Panc1 (cell line): ENCODE measurements around the gene IFIT1. TPM values are rescaled to one million over a fixed set of nuclear protein-coding genes. Genes with fewer than 3 reads are reported as not detected.

Experiments used
- ATAC-seq: fragments of 200-7000 bp; cut with Tn5 transposase; 2 replicates; pipeline ENCODE4 v1.9.1; 2020; ENCODE audit warnings: mild to moderate bottlenecking, moderate library complexity
- BruUV-seq: library from RNA; stranded (reverse); fragments of 400-500 nt; replicated peaks from 2 replicates; lab custom pipeline; 2021; lab: Mats Ljungman, UMichigan
- CTCF ChIA-PET: fragments of 300-600 bp; sonication (Branson Sonifier 250); formaldehyde crosslinking; loops from one replicate; lab custom pipeline; 2022; ENCODE audit warnings: antibody characterized with exemption; lab: Charles Lee
- POLR2A ChIA-PET: fragments of 300-600 bp; sonication (Branson Sonifier 250); formaldehyde crosslinking; loops from one replicate; lab custom pipeline; 2022; ENCODE audit warnings: antibody characterized with exemption; lab: Charles Lee
- DNase-seq: peaks from one replicate; pipeline ENCODE4 v3.0.0-alpha.2; 2010; ENCODE audit warnings: low read depth, low spot score
- H3K27ac ChIP-seq: 2 replicates; pipeline ENCODE4 v1.5.1; 2011; ENCODE audit warnings: mild to moderate bottlenecking, low read length, inconsistent platforms
- H3K27me3 ChIP-seq: fragments of 200-500 bp; sonication (Bioruptor generic); 2 replicates; pipeline ENCODE4 v1.6.0; 2014; ENCODE audit warnings: low read length, inconsistent platforms; ENCODE audit not compliant: control insufficient read depth, insufficient read depth
- H3K36me3 ChIP-seq: fragments of 200-500 bp; sonication (Bioruptor generic); 2 replicates; pipeline ENCODE4 v1.5.1; 2014; ENCODE audit warnings: inconsistent platforms, mild to moderate bottlenecking, low read length, moderate library complexity; ENCODE audit not compliant: control insufficient read depth, insufficient read depth
- H3K4me1 ChIP-seq: 2 replicates; pipeline ENCODE4 v1.5.1; 2011; ENCODE audit warnings: inconsistent platforms, mild to moderate bottlenecking, low read length, moderate library complexity; ENCODE audit not compliant: control insufficient read depth, insufficient read depth
- H3K4me3 ChIP-seq, 2 experiments: 2 replicates each; pipeline ENCODE4 v1.5.1; 2011 to 2012; ENCODE audit warnings: low read depth in 2 of 2, low read length in 2 of 2, mild to moderate bottlenecking in 2 of 2, inconsistent platforms in 1 of 2, moderate library complexity in 1 of 2
- H3K9me3 ChIP-seq: fragments of 200-500 bp; sonication (Bioruptor generic); 2 replicates; pipeline ENCODE4 v1.5.1; 2014; ENCODE audit warnings: low read depth, mild to moderate bottlenecking, inconsistent platforms, low read length, moderate library complexity; ENCODE audit not compliant: control insufficient read depth, insufficient read depth
- in situ Hi-C: cut with HindIII; loops from 2 replicates; pipeline ENCODE4 v1.10.0; 2016; ENCODE audit warnings: low sequenced_read_pairs, low pct_unique_long_range_greater_than_20kb
- intact Hi-C: fragments of 100-400 bp; cut with micrococcal nuclease; formaldehyde crosslinking; loops from one replicate; pipeline ENCODE4 v1.10.0; 2022; ENCODE audit not compliant: unreplicated experiment
- total RNA-seq: library from RNA; stranded (reverse); gene quantifications from one replicate; pipeline ENCODE4 v1.2.1, GENCODE V29; 2021; ENCODE audit not compliant: unreplicated experiment
- TF ChIP-seq, protein P1 (sequence below), 2 experiments: IDR thresholded peaks; 2 replicates each; pipeline ENCODE4 v1.6.1; 2011 to 2012; ENCODE audit warnings: low read depth in 2 of 2, control low read depth in 1 of 2, low read length in 1 of 2, mild to moderate bottlenecking in 1 of 2, moderate library complexity in 1 of 2; ENCODE audit not compliant: insufficient read depth in 1 of 2
- TF ChIP-seq, protein P2 (sequence below): fragments of 450-650 bp; IDR thresholded peaks from 2 replicates; pipeline ENCODE4 v1.5.1; 2017; ENCODE audit warnings: mild to moderate bottlenecking

IFIT1 gene
- total RNA-seq, 1 experiment from 2014 or later = 43.8 TPM

DNA sequence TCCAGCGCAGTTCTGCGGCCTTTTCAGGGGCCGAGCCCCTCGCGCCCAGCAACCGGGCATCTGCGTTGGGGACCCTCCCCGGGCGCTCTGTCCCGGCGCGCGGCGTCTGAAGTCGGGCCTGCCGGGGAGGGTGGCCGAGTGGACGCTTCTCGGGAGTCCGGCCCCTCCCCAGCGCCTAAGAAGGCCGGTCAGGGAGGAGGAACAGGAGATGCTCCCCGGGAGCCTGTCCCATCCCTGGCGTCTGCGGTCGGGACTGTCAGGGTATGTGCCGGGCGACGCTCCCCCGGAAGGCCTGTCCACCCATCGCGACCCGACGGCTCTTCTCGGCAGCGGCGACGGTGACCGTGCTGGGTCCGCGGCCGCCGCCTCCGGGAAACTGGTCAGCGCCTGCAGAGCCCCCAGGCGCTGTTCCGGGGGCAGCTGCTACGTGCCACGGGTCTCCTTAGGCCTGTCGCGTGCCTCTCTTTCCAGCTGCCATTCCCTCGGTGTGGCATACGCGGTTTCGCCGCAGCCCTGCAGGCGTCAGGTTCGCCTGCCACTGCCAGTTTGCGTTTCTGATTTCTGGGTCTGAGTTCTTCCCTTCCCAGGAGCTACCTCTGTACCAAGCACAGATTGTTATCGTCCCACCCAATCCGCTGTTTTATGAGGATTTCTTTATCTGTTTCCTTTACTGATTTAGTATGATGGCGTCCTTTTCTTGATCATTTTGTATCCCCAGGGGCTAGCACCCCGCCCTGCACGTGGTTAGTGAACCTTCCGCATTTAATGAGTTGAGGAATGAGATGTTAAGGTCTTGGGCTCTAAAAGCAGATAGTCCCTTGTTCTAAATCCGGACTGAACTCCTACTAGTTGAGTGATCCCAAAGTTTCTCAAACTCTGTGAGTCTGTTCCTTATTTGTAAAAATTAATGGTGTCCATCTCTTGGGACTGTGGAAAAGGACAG is 22.7 kb downstream of the IFIT1 start:
- Histone ChIP-seq H3K9me3 (no peaks in the 10 kb centered on the region), H3K4me1 (peaks cover 14% of the 10 kb centered on the region), H3K27ac (peak overlapping the region; percentile 87), H3K4me3 (peak overlapping the region; percentile 66 to 96), H3K27me3 (no peaks in the 10 kb centered on the region), H3K36me3 (no peaks in the 10 kb centered on the region)
- no TSS peak for BruUV-seq
- in situ Hi-C loops (no loop called here), intact Hi-C loops (no loop called here)
- DNase-seq = no peak
- POLR2A ChIA-PET = interaction anchor here (0.6 kb wide), 1 partner anchor 164 kb away, joined by 3 read pairs; the partner anchor contains the start of gene LIPA
- ATAC-seq = peak; percentile 83
- CTCF ChIA-PET = no interaction called here
- TF ChIP-seq, protein P1, sequence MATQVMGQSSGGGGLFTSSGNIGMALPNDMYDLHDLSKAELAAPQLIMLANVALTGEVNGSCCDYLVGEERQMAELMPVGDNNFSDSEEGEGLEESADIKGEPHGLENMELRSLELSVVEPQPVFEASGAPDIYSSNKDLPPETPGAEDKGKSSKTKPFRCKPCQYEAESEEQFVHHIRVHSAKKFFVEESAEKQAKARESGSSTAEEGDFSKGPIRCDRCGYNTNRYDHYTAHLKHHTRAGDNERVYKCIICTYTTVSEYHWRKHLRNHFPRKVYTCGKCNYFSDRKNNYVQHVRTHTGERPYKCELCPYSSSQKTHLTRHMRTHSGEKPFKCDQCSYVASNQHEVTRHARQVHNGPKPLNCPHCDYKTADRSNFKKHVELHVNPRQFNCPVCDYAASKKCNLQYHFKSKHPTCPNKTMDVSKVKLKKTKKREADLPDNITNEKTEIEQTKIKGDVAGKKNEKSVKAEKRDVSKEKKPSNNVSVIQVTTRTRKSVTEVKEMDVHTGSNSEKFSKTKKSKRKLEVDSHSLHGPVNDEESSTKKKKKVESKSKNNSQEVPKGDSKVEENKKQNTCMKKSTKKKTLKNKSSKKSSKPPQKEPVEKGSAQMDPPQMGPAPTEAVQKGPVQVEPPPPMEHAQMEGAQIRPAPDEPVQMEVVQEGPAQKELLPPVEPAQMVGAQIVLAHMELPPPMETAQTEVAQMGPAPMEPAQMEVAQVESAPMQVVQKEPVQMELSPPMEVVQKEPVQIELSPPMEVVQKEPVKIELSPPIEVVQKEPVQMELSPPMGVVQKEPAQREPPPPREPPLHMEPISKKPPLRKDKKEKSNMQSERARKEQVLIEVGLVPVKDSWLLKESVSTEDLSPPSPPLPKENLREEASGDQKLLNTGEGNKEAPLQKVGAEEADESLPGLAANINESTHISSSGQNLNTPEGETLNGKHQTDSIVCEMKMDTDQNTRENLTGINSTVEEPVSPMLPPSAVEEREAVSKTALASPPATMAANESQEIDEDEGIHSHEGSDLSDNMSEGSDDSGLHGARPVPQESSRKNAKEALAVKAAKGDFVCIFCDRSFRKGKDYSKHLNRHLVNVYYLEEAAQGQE (IDR thresholded peaks at IDR 0.05; ENCODE audit: insufficient read depth in 1 of 2, low read depth in 2 of 2, low read length in 1 of 2) = peak in 1 of 2 experiments; percentile 36; a peak in 1 of 4 replicates
- TF ChIP-seq, protein P2, sequence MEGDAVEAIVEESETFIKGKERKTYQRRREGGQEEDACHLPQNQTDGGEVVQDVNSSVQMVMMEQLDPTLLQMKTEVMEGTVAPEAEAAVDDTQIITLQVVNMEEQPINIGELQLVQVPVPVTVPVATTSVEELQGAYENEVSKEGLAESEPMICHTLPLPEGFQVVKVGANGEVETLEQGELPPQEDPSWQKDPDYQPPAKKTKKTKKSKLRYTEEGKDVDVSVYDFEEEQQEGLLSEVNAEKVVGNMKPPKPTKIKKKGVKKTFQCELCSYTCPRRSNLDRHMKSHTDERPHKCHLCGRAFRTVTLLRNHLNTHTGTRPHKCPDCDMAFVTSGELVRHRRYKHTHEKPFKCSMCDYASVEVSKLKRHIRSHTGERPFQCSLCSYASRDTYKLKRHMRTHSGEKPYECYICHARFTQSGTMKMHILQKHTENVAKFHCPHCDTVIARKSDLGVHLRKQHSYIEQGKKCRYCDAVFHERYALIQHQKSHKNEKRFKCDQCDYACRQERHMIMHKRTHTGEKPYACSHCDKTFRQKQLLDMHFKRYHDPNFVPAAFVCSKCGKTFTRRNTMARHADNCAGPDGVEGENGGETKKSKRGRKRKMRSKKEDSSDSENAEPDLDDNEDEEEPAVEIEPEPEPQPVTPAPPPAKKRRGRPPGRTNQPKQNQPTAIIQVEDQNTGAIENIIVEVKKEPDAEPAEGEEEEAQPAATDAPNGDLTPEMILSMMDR = no peak

DNA sequence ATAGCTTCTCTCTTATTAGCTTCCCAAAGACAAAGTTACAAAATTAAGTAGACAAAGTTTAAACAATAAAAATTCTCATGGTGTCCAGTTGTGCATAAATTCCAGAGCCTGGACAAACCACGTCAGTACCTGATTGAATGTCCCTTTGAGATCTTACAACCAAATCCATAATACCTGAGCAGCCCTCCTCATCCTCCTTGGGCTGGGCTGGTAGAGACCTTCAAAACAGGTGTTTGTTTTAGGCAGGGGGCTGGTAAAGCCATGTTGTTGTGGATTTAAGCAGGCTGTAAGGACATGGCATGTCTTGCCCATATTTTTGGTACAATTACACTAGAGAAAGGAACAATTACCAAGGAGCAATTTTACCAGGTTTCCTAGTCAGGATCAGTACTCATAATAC is 24.0 kb downstream of the IFIT1 start:
- Histone ChIP-seq H3K4me3 (no peak overlapping the region), H3K9me3 (no peaks in the 10 kb centered on the region), H3K4me1 (peaks cover 14% of the 10 kb centered on the region), H3K27me3 (no peaks in the 10 kb centered on the region), H3K36me3 (no peaks in the 10 kb centered on the region), H3K27ac (peak overlapping the region; percentile 44; the same call in 1 of the 2 replicates)
- BruUV-seq = no TSS peak
- TF ChIP-seq, protein P1 (IDR thresholded peaks at IDR 0.05; ENCODE audit: insufficient read depth in 1 of 2, low read depth in 2 of 2, low read length in 1 of 2) = no peak
- TF ChIP-seq, protein P2 = no peak
- ATAC-seq = no peak
- DNase-seq = no peak
- intact Hi-C loops = no loop called here
- CTCF ChIA-PET = no interaction called here
- in situ Hi-C loops = no loop called here
- POLR2A ChIA-PET = no interaction called here
